Ovary (tissue), 3 donors: ENCODE data around the gene GALNT5.

Experiments used
- CTCF ChIP-seq, 3 donors: fragments of 450-650 bp in 2 of 3; fragments of 200-600 bp in 1 of 3; IDR thresholded peaks; one replicate each; pipeline versions ENCODE4 v1.5.1 to v1.8.0; 2016 to 2022; ENCODE audit warnings: antibody characterized with exemption in 3 of 3, mild to moderate bottlenecking in 1 of 3
- EP300 ChIP-seq: sonication (generic); formaldehyde crosslinking; IDR thresholded peaks from one replicate; pipeline ENCODE4 v1.6.1; 2017; ENCODE audit warnings: antibody characterized with exemption
- POLR2A ChIP-seq: fragments of 450-650 bp; IDR thresholded peaks from one replicate; pipeline ENCODE4 v1.6.1; 2017; ENCODE audit warnings: antibody characterized with exemption, mild to moderate bottlenecking, moderate library complexity
- donor health status: DM: no; HTN: no; CAD: no.

GRCh38 chr2:157218911-157219310, 38.6 kb upstream of the GALNT5 start:
- TF ChIP-seq POLR2A (no peak), CTCF (IDR thresholded peaks at IDR 0.05) (no peak), EP300 (no peak)
